HCT116 (cell line): ENCODE data around the gene HDLBP.

Experiments used
- CEBPB ChIP-seq: IDR thresholded peaks from 2 replicates; pipeline ENCODE4 v1.6.1; 2012; ENCODE audit warnings: low read depth
- CTCF ChIP-seq, 3 experiments: fragments of 200-600 bp in 1 of 3; sonication (generic) in 1 of 3; IDR thresholded peaks in 2 of 3; conservative IDR thresholded peaks in 1 of 3; 2 replicates each; pipeline ENCODE4 v1.5.1; 2012 to 2017; ENCODE audit warnings: low read depth in 2 of 3, low read length in 2 of 3, antibody characterized with exemption in 1 of 3, borderline replicate concordance in 1 of 3, control low read depth in 1 of 3, mild to moderate bottlenecking in 1 of 3, mixed read lengths in 1 of 3, mixed run types in 1 of 3, moderate library complexity in 1 of 3; ENCODE audit not compliant: insufficient read depth in 1 of 3
- POLR2A ChIP-seq: IDR thresholded peaks from 2 replicates; pipeline ENCODE4 v1.7.0; 2011; ENCODE audit warnings: borderline replicate concordance; ENCODE audit not compliant: insufficient read depth, insufficient read length; ENCODE audit errors: extremely low read depth
- SP1 ChIP-seq: IDR thresholded peaks from 2 replicates; pipeline ENCODE4 v1.6.1; 2012; ENCODE audit warnings: low read depth

GRCh38 chr2:241189856-241190201, 125.6 kb downstream of the HDLBP start:
- no peak for TF ChIP-seq CTCF (IDR thresholded peaks at IDR 0.05 in 2 of 3, conservative IDR thresholded peaks at IDR 0.05 in 1 of 3; ENCODE audit: borderline replicate concordance in 1 of 3, insufficient read depth in 1 of 3, low read depth in 2 of 3, low read length in 2 of 3)
- no peak for TF ChIP-seq CEBPB
- TF ChIP-seq SP1: no peak
- TF ChIP-seq POLR2A: no peak
